PFSK-1 (cell line): ENCODE measurements around the gene CARD8.

Experiments
- POLR2AphosphoS5 ChIP-seq: IDR thresholded peaks from 2 replicates; pipeline ENCODE4 v1.6.1; 2012; ENCODE audit warnings: low read depth, mild to moderate bottlenecking, control low read depth, low read length, moderate library complexity
- REST ChIP-seq, 2 experiments: IDR thresholded peaks; 2 replicates each; pipeline versions ENCODE4 v1.6.1 to v1.8.0; 2011 to 2012; ENCODE audit warnings: low read depth in 2 of 2, low read length in 2 of 2, control low read depth in 1 of 2, inconsistent platforms in 1 of 2, mild to moderate bottlenecking in 1 of 2, moderate library complexity in 1 of 2; ENCODE audit not compliant: insufficient read depth in 1 of 2
- SIN3A ChIP-seq: IDR thresholded peaks from 2 replicates; pipeline ENCODE4 v1.6.1; 2012; ENCODE audit warnings: mild to moderate bottlenecking, low read length, moderate library complexity, borderline replicate concordance; ENCODE audit not compliant: insufficient read depth

GRCh38 chr19:48250290-48251025 is 5.3 kb downstream of the CARD8 start:
- TF ChIP-seq POLR2AphosphoS5 (no peak), REST (IDR thresholded peaks at IDR 0.05; ENCODE audit: insufficient read depth in 1 of 2, low read depth in 2 of 2, low read length in 2 of 2) (no peak), SIN3A (no peak)
